Type B pancreatic cell (in vitro differentiated cells): Measurements from ENCODE around the gene ATG4B. TPM values are rescaled to one million over a fixed set of nuclear protein-coding genes. Genes with fewer than 3 reads are reported as not detected.
A peak's percentile ranks its signal among the peaks of the same experiment; 100 is the strongest.

Experiments used
- DNase-seq: peaks from one replicate; pipeline ENCODE4 v3.0.0; 2021; ENCODE audit warnings: mixed read lengths; ENCODE audit not compliant: unreplicated experiment; ENCODE audit errors: extremely low spot score
- H3K27ac Mint-ChIP-seq: 2 replicates; pipeline ENCODE4 v1.8.0; 2021; ENCODE audit warnings: mild to moderate bottlenecking, mixed read lengths
- H3K27me3 Mint-ChIP-seq: 2 replicates; pipeline ENCODE4 v1.8.0; 2021; ENCODE audit warnings: mixed read lengths
- H3K36me3 Mint-ChIP-seq: 2 replicates; pipeline ENCODE4 v1.8.0; 2021; ENCODE audit warnings: mixed read lengths
- H3K4me1 Mint-ChIP-seq: one replicate; pipeline ENCODE4 v1.8.0; 2021; ENCODE audit warnings: mixed read lengths; ENCODE audit not compliant: unreplicated experiment
- H3K4me3 Mint-ChIP-seq: 2 replicates; pipeline ENCODE4 v1.8.0; 2021; ENCODE audit warnings: mild to moderate bottlenecking, mixed read lengths
- H3K9me3 Mint-ChIP-seq: 2 replicates; pipeline ENCODE4 v1.8.0; 2021; ENCODE audit warnings: mixed read lengths
- CTCF ChIP-seq: fragments of 200-600 bp; sonication (generic); conservative IDR thresholded peaks from 2 replicates; pipeline ENCODE4 v1.5.0; 2021; ENCODE audit warnings: antibody characterized with exemption, mild to moderate bottlenecking
- total RNA-seq: library from RNA; stranded (reverse); gene quantifications from 2 replicates; pipeline ENCODE4 v1.2.1, GENCODE V29; 2021; ENCODE audit warnings: low replicate concordance

The ATG4B gene
- total RNA-seq, 1 donor from 2014 or later, result 112 TPM

GRCh38 chr2:241671457-241672240 is 34.2 kb downstream of the ATG4B start:
- peaks cover 2% of the 10 kb centered on the region for H3K4me1 Mint-ChIP-seq
- no peak overlapping the region for H3K27ac Mint-ChIP-seq
- no peak overlapping the region for H3K4me3 Mint-ChIP-seq
- H3K9me3 Mint-ChIP-seq, result no peaks in the 10 kb centered on the region
- no peak for TF ChIP-seq CTCF
- H3K36me3 Mint-ChIP-seq, result no peaks in the 10 kb centered on the region
- DNase-seq, result no peak
- H3K27me3 Mint-ChIP-seq, result no peaks in the 10 kb centered on the region

- no peaks in the 10 kb centered on the region for H3K4me1 Mint-ChIP-seq
- no peaks in the 10 kb centered on the region for H3K27me3 Mint-ChIP-seq
- H3K27ac Mint-ChIP-seq, result no peak overlapping the region
- no peak for DNase-seq
- no peaks in the 10 kb centered on the region for H3K36me3 Mint-ChIP-seq
- no peak for TF ChIP-seq CTCF
- no peaks in the 10 kb centered on the region for H3K9me3 Mint-ChIP-seq
- H3K4me3 Mint-ChIP-seq, result no peak overlapping the region
These were observed 35.0 kb downstream of the ATG4B start for GRCh38 chr2:241672243-241673188.

- H3K4me3 Mint-ChIP-seq, result no peak overlapping the region
These were observed 35.7 kb downstream of the ATG4B start for GRCh38 chr2:241673189-241673663.

GRCh38 chr2:241673797-241674725 is 36.6 kb downstream of the ATG4B start:
- TF ChIP-seq CTCF, result peak; percentile 34
- no peak for DNase-seq
- no peaks in the 10 kb centered on the region for H3K27me3 Mint-ChIP-seq
- no peaks in the 10 kb centered on the region for H3K9me3 Mint-ChIP-seq
- no peaks in the 10 kb centered on the region for H3K36me3 Mint-ChIP-seq
- H3K4me1 Mint-ChIP-seq, result no peaks in the 10 kb centered on the region
- H3K4me3 Mint-ChIP-seq, result no peak overlapping the region
- no peak overlapping the region for H3K27ac Mint-ChIP-seq

More at GRCh38 chr2:241673189-241673663, 35.7 kb downstream of the ATG4B start:
- TF ChIP-seq CTCF, result no peak
- Mint-ChIP-seq H3K27me3 (no peaks in the 10 kb centered on the region), H3K9me3 (no peaks in the 10 kb centered on the region), H3K36me3 (no peaks in the 10 kb centered on the region), H3K4me1 (no peaks in the 10 kb centered on the region), H3K27ac (no peak overlapping the region)
- DNase-seq, result no peak

- H3K4me3 Mint-ChIP-seq, result no peak overlapping the region
- H3K9me3 Mint-ChIP-seq, result no peaks in the 10 kb centered on the region
- peaks cover 4% of the 10 kb centered on the region for H3K36me3 Mint-ChIP-seq
- DNase-seq, result no peak
- H3K27ac Mint-ChIP-seq, result no peak overlapping the region
- no peaks in the 10 kb centered on the region for H3K27me3 Mint-ChIP-seq
- no peaks in the 10 kb centered on the region for H3K4me1 Mint-ChIP-seq
- TF ChIP-seq CTCF, result no peak
These were observed 38.4 kb downstream of the ATG4B start for GRCh38 chr2:241675885-241676284.
